PC-9 (cell line): ENCODE data around the gene RIPPLY2. TPM values are rescaled to one million over a fixed set of nuclear protein-coding genes. Genes with fewer than 3 reads are reported as not detected.

Experiments used
- BruUV-seq: library from RNA; stranded (reverse); fragments of 400-500 nt; replicated peaks from 2 replicates; lab custom pipeline; 2021; lab: Mats Ljungman, UMichigan
- CTCF ChIA-PET: fragments of 300-600 bp; sonication (Branson Sonifier 250); formaldehyde crosslinking; loops from one replicate; lab custom pipeline; 2022; ENCODE audit warnings: antibody characterized with exemption; lab: Charles Lee
- POLR2A ChIA-PET: fragments of 300-600 bp; sonication (Branson Sonifier 250); formaldehyde crosslinking; loops from one replicate; lab custom pipeline; 2022; ENCODE audit warnings: antibody characterized with exemption; ENCODE audit not compliant: unreplicated experiment; lab: Charles Lee
- DNase-seq, 2 experiments: peaks; one replicate each; pipeline versions ENCODE4 v3.0.0 to v3.0.0-alpha.2; 2015 to 2022; ENCODE audit warnings: mixed read lengths in 1 of 2
- H2AFZ ChIP-seq: fragments of 200-600 bp; sonication (generic); 2 replicates; pipeline ENCODE4 v1.8.1; 2017; ENCODE audit warnings: antibody characterized with exemption
- H3F3A ChIP-seq: fragments of 200-600 bp; sonication (generic); 2 replicates; pipeline ENCODE4 v1.8.1; 2017; ENCODE audit warnings: antibody characterized with exemption, mild to moderate bottlenecking, low read depth; ENCODE audit not compliant: insufficient read depth
- H3K27ac ChIP-seq: fragments of 200-600 bp; sonication (generic); 2 replicates; pipeline ENCODE4 v1.6.1; 2016; ENCODE audit warnings: mixed run types
- H3K27me3 ChIP-seq: fragments of 200-600 bp; sonication (generic); 2 replicates; pipeline ENCODE4 v1.6.1; 2016; ENCODE audit warnings: low read depth, mixed run types; ENCODE audit not compliant: insufficient read depth
- H3K36me3 ChIP-seq: fragments of 200-600 bp; sonication (generic); 2 replicates; pipeline ENCODE4 v1.6.1; 2016; ENCODE audit warnings: low read depth, mixed run types
- H3K4me1 ChIP-seq: fragments of 200-600 bp; sonication (generic); replicated peaks from 2 replicates; pipeline ENCODE4 v1.6.1; 2016; ENCODE audit warnings: mixed run types; ENCODE audit not compliant: insufficient read depth
- H3K4me2 ChIP-seq: fragments of 200-600 bp; sonication (generic); 2 replicates; pipeline ENCODE4 v1.6.1; 2017; ENCODE audit warnings: mixed run types
- H3K4me3 ChIP-seq: fragments of 200-600 bp; sonication (generic); 2 replicates; pipeline ENCODE4 v1.6.1; 2016; ENCODE audit warnings: mixed run types
- H3K79me2 ChIP-seq: fragments of 200-600 bp; sonication (generic); 2 replicates; pipeline ENCODE4 v1.6.1; 2017; ENCODE audit warnings: low read depth, mixed run types
- H3K9me2 ChIP-seq: fragments of 200-600 bp; sonication (generic); 2 replicates; pipeline ENCODE4 v1.8.1; 2017; ENCODE audit warnings: mild to moderate bottlenecking; ENCODE audit not compliant: insufficient read depth
- H3K9me3 ChIP-seq: fragments of 200-600 bp; sonication (generic); 2 replicates; pipeline ENCODE4 v1.8.1; 2016; ENCODE audit warnings: low read depth; ENCODE audit not compliant: insufficient read depth
- H4K20me1 ChIP-seq: fragments of 200-600 bp; sonication (generic); 2 replicates; pipeline ENCODE4 v1.8.1; 2017; ENCODE audit not compliant: insufficient read depth
- CTCF ChIP-seq: fragments of 200-600 bp; sonication (generic); conservative IDR thresholded peaks from 2 replicates; pipeline ENCODE4 v1.6.1; 2017; ENCODE audit warnings: mixed run types, antibody characterized with exemption, mild to moderate bottlenecking, moderate library complexity
- EZH2 ChIP-seq: fragments of 200-600 bp; sonication (generic); IDR thresholded peaks from 2 replicates; pipeline ENCODE4 v1.8.0; 2017; ENCODE audit warnings: antibody characterized with exemption, low read depth
- intact Hi-C: fragments of 100-400 bp; cut with micrococcal nuclease; formaldehyde crosslinking; loops from one replicate; pipeline ENCODE4 v1.10.0; 2022; ENCODE audit not compliant: unreplicated experiment
- total RNA-seq: library from RNA; stranded (reverse); gene quantifications from 2 replicates; pipeline ENCODE4 v1.2.3, GENCODE V29; 2021

Gene RIPPLY2
- total RNA-seq, 1 experiment from 2014 or later: not detected

GRCh38 chr6:83867527-83868161 lies 14.5 kb downstream of the RIPPLY2 start:
- H2AFZ ChIP-seq: no peak overlapping the region
- H3K4me2 ChIP-seq: no peak overlapping the region
- H3K9me2 ChIP-seq: no peaks in the 10 kb centered on the region
- no peaks in the 10 kb centered on the region for H3F3A ChIP-seq
- intact Hi-C loops: loop anchor here (10.0 kb wide), 2 partner anchors 253 to 803 kb away; partner anchors contain the start of genes DOP1A and UBE3D
- peak; percentile 24 to 74 for DNase-seq
- peaks cover 5% of the 10 kb centered on the region; the same call in 1 of the 2 replicates for H3K79me2 ChIP-seq
- H3K4me1 ChIP-seq: peaks cover 18% of the 10 kb centered on the region
- ChIA-PET POLR2A (interaction anchor here (0.7 kb wide), 1 partner anchor 8 kb away, joined by 9 read pairs; no protein-coding TSS in a partner anchor), CTCF (no interaction called here)
- H3K9me3 ChIP-seq: no peaks in the 10 kb centered on the region
- H3K4me3 ChIP-seq: no peak overlapping the region
- H3K27ac ChIP-seq: peak overlapping the region; percentile 76
- H4K20me1 ChIP-seq: no peaks in the 10 kb centered on the region
- no peak for TF ChIP-seq EZH2
- TF ChIP-seq CTCF: no peak
- no peaks in the 10 kb centered on the region for H3K27me3 ChIP-seq
- H3K36me3 ChIP-seq: peaks cover 10% of the 10 kb centered on the region; the same call in 1 of the 2 replicates
- BruUV-seq: no TSS peak

- Histone ChIP-seq H3F3A (no peaks in the 10 kb centered on the region), H3K9me2 (no peaks in the 10 kb centered on the region), H3K4me1 (peaks cover 18% of the 10 kb centered on the region), H3K4me2 (no peak overlapping the region), H3K79me2 (no peaks in the 10 kb centered on the region; the same call in 1 of the 2 replicates), H3K9me3 (no peaks in the 10 kb centered on the region), H3K27me3 (no peaks in the 10 kb centered on the region), H3K36me3 (peaks cover 10% of the 10 kb centered on the region; the same call in 1 of the 2 replicates), H3K27ac (peak overlapping the region; percentile 76), H4K20me1 (no peaks in the 10 kb centered on the region), H3K4me3 (no peak overlapping the region), H2AFZ (no peak overlapping the region)
- POLR2A ChIA-PET: no interaction called here
- intact Hi-C loops: loop anchor here (10.0 kb wide), 2 partner anchors 254 to 804 kb away; partner anchors contain the start of genes DOP1A and UBE3D
- DNase-seq: peak in 1 of 2 experiments; percentile 60
- no TSS peak for BruUV-seq
- CTCF ChIA-PET: no interaction called here
- TF ChIP-seq CTCF: no peak
- TF ChIP-seq EZH2: no peak
These were observed 15.5 kb downstream of the RIPPLY2 start for GRCh38 chr6:83868639-83869038.

- DNase-seq: no peak
These were observed 17.5 kb downstream of the RIPPLY2 start for GRCh38 chr6:83870649-83871048.

More at GRCh38 chr6:83870649-83871048, 17.5 kb downstream of the RIPPLY2 start:
- no peaks in the 10 kb centered on the region for H3K9me2 ChIP-seq
- H3K36me3 ChIP-seq: no peaks in the 10 kb centered on the region
- no TSS peak for BruUV-seq
- H2AFZ ChIP-seq: no peak overlapping the region
- peaks cover 18% of the 10 kb centered on the region for H3K4me1 ChIP-seq
- H3K79me2 ChIP-seq: no peaks in the 10 kb centered on the region; the same call in 1 of the 2 replicates
- no peak overlapping the region for H3K4me3 ChIP-seq
- H3K27me3 ChIP-seq: no peaks in the 10 kb centered on the region
- ChIA-PET CTCF (no interaction called here), POLR2A (no interaction called here)
- no peak overlapping the region for H3K27ac ChIP-seq
- TF ChIP-seq CTCF (no peak), EZH2 (no peak)
- H4K20me1 ChIP-seq: no peaks in the 10 kb centered on the region
- no peaks in the 10 kb centered on the region for H3K9me3 ChIP-seq
- intact Hi-C loops: no loop called here
- no peak overlapping the region for H3K4me2 ChIP-seq
- no peaks in the 10 kb centered on the region for H3F3A ChIP-seq
